ENCODE results near the gene C9orf153. TPM values are rescaled to one million over a fixed set of nuclear protein-coding genes. Genes with fewer than 3 reads are reported as not detected.

The C9orf153 gene
- total and polyA plus RNA-seq, 2 experiments from 2014 or later: 0.29 TPM; not detected in 1

- peak; percentile 8 for ATAC-seq
- H3K9me2 ChIP-seq (ENCODE audit: insufficient read depth): no peaks in the 10 kb centered on the region
- 0 out of 2 replicates have a peak, but pooled peaks cover 3% of the 10 kb centered on the region for H3F3A ChIP-seq (replicated peaks; ENCODE audit: low read depth)
- no peaks in the 10 kb centered on the region for H3K27me3 ChIP-seq (ENCODE audit: insufficient read depth)
- H3K27ac ChIP-seq (ENCODE audit: low read depth): no peak overlapping the region
- peak overlapping the region; percentile 92 for H3K4me2 ChIP-seq
- peak overlapping the region; percentile 84 for H3K4me3 ChIP-seq
- H3K36me3 ChIP-seq (ENCODE audit: insufficient read depth): 0 out of 2 replicates have a peak, but pooled peaks cover 4% of the 10 kb centered on the region
- Mint-ChIP-seq H3K36me3 (ENCODE audit: low read depth) (peaks cover 7% of the 10 kb centered on the region), H3K4me3 (peak overlapping the region; percentile 93), H3K27ac (peak overlapping the region; percentile 95), H3K27me3 (ENCODE audit: insufficient read depth, low read depth, poor library complexity) (peaks cover 16% of the 10 kb centered on the region), H3K4me1 (peaks cover 39% of the 10 kb centered on the region), H3K9me3 (no peaks in the 10 kb centered on the region; the same call in 2 of the 3 replicates)
- H4K20me1 ChIP-seq (replicated peaks; ENCODE audit: insufficient read depth): 0 out of 2 replicates have a peak, but pooled peaks cover 4% of the 10 kb centered on the region
- no peak for DNase-seq (ENCODE audit: low spot score)
- TF ChIP-seq, protein P1, sequence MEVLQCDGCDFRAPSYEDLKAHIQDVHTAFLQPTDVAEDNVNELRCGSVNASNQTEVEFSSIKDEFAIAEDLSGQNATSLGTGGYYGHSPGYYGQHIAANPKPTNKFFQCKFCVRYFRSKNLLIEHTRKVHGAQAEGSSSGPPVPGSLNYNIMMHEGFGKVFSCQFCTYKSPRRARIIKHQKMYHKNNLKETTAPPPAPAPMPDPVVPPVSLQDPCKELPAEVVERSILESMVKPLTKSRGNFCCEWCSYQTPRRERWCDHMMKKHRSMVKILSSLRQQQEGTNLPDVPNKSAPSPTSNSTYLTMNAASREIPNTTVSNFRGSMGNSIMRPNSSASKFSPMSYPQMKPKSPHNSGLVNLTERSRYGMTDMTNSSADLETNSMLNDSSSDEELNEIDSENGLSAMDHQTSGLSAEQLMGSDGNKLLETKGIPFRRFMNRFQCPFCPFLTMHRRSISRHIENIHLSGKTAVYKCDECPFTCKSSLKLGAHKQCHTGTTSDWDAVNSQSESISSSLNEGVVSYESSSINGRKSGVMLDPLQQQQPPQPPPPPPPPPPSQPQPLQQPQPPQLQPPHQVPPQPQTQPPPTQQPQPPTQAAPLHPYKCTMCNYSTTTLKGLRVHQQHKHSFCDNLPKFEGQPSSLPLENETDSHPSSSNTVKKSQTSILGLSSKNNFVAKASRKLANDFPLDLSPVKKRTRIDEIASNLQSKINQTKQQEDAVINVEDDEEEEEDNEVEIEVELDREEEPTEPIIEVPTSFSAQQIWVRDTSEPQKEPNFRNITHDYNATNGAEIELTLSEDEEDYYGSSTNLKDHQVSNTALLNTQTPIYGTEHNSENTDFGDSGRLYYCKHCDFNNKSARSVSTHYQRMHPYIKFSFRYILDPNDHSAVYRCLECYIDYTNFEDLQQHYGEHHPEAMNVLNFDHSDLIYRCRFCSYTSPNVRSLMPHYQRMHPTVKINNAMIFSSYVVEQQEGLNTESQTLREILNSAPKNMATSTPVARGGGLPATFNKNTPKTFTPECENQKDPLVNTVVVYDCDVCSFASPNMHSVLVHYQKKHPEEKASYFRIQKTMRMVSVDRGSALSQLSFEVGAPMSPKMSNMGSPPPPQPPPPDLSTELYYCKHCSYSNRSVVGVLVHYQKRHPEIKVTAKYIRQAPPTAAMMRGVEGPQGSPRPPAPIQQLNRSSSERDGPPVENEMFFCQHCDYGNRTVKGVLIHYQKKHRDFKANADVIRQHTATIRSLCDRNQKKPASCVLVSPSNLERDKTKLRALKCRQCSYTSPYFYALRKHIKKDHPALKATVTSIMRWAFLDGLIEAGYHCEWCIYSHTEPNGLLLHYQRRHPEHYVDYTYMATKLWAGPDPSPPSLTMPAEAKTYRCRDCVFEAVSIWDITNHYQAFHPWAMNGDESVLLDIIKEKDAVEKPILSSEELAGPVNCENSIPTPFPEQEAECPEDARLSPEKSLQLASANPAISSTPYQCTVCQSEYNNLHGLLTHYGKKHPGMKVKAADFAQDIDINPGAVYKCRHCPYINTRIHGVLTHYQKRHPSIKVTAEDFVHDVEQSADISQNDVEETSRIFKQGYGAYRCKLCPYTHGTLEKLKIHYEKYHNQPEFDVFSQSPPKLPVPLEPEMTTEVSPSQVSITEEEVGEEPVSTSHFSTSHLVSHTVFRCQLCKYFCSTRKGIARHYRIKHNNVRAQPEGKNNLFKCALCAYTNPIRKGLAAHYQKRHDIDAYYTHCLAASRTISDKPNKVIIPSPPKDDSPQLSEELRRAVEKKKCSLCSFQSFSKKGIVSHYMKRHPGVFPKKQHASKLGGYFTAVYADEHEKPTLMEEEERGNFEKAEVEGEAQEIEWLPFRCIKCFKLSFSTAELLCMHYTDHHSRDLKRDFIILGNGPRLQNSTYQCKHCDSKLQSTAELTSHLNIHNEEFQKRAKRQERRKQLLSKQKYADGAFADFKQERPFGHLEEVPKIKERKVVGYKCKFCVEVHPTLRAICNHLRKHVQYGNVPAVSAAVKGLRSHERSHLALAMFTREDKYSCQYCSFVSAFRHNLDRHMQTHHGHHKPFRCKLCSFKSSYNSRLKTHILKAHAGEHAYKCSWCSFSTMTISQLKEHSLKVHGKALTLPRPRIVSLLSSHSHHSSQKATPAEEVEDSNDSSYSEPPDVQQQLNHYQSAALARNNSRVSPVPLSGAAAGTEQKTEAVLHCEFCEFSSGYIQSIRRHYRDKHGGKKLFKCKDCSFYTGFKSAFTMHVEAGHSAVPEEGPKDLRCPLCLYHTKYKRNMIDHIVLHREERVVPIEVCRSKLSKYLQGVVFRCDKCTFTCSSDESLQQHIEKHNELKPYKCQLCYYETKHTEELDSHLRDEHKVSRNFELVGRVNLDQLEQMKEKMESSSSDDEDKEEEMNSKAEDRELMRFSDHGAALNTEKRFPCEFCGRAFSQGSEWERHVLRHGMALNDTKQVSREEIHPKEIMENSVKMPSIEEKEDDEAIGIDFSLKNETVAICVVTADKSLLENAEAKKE (CRISPR knock-in tag; IDR thresholded peaks at IDR 0.05): no peak
- no peak for TF ChIP-seq ZNF331 (CRISPR knock-in tag; IDR thresholded peaks at IDR 0.05; ENCODE audit: low read depth)
- TF ChIP-seq, protein P2, sequence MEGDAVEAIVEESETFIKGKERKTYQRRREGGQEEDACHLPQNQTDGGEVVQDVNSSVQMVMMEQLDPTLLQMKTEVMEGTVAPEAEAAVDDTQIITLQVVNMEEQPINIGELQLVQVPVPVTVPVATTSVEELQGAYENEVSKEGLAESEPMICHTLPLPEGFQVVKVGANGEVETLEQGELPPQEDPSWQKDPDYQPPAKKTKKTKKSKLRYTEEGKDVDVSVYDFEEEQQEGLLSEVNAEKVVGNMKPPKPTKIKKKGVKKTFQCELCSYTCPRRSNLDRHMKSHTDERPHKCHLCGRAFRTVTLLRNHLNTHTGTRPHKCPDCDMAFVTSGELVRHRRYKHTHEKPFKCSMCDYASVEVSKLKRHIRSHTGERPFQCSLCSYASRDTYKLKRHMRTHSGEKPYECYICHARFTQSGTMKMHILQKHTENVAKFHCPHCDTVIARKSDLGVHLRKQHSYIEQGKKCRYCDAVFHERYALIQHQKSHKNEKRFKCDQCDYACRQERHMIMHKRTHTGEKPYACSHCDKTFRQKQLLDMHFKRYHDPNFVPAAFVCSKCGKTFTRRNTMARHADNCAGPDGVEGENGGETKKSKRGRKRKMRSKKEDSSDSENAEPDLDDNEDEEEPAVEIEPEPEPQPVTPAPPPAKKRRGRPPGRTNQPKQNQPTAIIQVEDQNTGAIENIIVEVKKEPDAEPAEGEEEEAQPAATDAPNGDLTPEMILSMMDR (conservative IDR thresholded peaks at IDR 0.05; ENCODE audit: low read depth in 2 of 2): no peak
- peaks cover 12% of the 10 kb centered on the region for H3K4me1 ChIP-seq (ENCODE audit: insufficient read depth)
- peaks cover 36% of the 10 kb centered on the region for H3K79me2 ChIP-seq (replicated peaks; ENCODE audit: insufficient read depth)
- H2AFZ ChIP-seq: peak overlapping the region; percentile 75
These were observed 23.6 kb upstream of the C9orf153 start for GRCh38 chr9:86282979-86283535.

Data from GM23338 (cell line).